ENCODE data around the gene MYRF. TPM values are rescaled to one million over a fixed set of nuclear protein-coding genes. Genes with fewer than 3 reads are reported as not detected.

MYRF gene
- 0.82 TPM for total RNA-seq

DNA sequence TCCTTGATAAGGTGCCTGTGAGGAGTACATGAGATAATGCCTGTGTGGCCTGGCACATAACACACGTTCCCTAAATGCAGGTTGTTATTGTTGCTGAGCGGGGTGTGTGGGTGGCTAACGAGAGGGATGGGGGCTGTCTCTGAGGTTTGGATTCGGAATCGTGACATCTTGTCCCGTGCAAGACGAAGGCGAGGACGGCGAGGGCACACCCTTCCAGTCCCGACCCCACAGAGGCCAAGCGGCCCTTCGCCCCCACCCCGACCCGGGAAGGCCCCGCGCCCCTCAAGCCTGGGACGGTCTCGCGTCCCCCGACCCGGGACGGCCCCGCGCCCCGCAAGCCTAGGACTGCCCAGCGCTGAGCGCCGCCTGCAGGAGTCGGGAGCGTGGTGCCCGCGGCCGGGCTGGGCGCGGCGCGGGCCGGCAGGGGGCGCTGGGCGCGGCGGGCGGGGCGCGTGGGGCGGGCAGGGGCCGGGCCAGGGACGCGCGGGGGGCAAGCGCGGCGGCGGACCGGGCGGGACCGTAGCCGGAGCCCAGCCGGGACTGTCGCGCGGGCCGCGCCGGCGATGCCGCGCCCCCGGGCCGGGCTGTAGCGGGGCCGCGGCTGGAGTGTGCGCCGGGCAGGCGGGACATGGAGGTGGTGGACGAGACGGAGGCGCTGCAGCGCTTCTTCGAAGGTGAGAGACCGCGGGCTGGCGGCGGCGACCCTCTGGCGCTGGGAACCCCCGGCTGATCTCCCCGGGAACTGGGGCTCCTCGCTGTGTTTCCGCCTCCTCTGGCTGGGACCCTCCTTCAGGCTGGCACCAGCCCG lies at the start of gene MYRF:
Gene MYRF, plus strand, starts transcription at position 520 of the 808 bp plus-strand sequence. Its CDS starts 109 bp downstream, at position 629.
- FAIRE-seq = no peak
- DNase-seq (ENCODE audit: low spot score in 2 of 2) = peak; percentile 77 to 85

DNA sequence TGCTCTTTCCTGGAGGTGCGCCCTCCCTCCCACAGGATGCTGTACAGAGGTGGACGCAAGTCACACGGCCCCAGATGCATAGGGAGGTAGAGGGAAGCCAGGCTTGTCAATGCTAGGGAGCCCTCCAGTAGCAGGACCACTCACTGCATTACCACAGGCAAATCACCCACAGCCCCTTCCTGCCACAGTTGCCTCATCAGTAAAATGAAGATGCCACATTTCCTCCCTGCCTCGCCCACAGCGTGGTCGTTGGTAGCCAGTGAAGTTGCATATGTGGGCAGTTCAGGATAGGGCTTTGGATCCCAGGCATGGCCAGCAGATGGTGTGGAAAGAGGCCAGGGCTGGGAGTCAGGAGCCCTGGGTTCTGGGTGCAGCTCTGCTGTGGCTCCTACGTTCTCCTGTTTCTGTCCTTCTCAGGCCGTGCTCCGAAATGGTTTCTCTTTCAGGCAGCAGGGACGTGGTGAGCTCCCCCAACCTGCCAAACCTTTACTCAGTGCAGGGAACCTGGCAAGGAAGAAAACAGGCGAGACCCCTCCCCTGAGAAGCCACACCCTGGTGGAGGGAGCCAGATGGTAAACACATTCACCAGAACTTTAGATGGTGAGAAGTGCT lies 49.6 kb upstream of the MYRF start:
- FAIRE-seq = no peak
- no peak for DNase-seq (ENCODE audit: low spot score in 2 of 2)

DNA sequence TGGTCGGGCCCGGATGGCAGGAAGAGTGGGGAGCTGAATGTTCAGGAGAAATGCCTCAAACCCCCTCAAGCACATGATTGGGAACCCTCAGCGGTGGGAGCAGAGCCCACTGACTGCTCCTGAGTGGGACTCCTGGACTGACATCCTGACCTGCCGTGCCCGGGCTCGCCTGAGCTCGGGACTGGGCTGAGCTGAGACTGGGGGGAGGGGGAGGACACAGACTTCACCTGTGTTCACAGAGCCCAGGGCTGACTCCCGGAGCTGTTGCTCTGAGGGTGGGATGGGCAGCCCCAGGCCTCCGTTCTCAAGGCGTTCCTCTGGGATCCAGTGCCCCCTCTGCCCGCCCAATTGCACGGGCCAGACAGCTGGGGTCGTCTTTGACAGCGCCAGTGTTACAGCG lies 47.6 kb upstream of the MYRF start:
- FAIRE-seq (no peak), DNase-seq (ENCODE audit: low spot score in 2 of 2) (no peak)

DNA sequence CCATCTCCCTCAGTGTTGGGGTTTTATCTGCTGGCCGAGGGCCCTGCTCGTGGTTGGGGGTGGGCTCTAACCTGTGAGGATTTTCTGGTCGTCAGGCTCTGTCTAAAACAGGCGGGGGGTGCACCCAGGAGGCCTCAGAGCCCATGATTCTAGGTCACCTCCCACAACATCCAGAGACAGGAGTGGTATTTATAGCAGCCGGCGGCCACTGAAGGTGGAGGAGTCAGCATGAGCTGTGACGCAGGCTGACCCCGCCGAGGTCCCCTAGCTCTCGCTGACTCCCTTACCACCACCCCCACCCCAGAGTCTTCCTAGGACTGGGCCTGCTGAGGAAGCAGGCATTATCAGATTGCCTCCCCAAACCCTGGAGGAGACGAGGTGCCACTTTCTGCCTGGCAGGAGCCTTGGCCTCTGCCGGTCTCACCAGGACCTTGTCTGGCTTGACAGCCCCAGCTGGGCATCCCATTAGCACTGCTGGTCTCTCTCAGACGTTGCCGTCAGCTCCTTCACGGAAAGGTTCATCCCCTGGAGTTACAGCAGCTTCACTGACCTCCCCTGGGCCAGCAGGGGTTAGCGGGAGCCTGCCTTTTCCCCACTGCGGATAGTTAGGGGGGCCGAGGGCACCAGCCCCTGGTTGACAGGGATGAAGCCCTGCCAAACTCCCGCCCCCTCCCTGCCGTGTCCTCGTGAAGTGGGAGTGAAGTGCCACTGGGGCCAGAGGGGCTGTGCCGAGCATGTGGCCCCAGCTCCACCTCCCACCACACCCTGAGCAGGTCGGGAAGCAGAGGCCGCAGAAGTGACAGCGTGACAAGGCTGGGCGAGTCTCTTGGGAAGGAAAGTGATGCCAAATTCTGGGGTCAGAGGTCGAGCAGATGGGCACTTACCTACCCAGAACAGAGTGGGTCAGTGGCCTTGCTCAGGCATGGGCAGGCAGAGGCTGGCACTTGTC lies 45.7 kb upstream of the MYRF start:
- FAIRE-seq (no peak), DNase-seq (ENCODE audit: low spot score in 2 of 2) (no peak)

DNA sequence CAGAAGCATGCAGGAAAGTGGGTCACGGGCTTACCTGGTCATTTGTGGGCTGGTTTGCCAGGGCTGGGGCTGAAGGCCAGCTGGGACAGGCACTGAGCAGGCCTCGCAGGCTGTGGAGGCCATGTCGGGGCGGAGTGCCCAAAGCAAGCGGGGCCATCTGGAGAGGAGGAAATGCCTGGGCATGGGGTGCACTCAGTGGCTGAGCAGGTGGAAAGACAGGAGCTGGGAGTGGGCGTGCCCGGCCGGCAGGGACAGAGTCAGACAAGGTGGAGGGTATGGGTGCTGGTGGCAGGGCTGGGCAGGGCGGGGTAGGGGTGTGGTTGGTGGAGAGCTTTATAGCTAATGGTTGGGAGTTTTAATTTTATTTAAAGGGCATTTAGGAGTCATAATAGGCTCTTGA lies 44.9 kb upstream of the MYRF start:
- no peak for DNase-seq (ENCODE audit: low spot score in 2 of 2)
- no peak for FAIRE-seq

DNA sequence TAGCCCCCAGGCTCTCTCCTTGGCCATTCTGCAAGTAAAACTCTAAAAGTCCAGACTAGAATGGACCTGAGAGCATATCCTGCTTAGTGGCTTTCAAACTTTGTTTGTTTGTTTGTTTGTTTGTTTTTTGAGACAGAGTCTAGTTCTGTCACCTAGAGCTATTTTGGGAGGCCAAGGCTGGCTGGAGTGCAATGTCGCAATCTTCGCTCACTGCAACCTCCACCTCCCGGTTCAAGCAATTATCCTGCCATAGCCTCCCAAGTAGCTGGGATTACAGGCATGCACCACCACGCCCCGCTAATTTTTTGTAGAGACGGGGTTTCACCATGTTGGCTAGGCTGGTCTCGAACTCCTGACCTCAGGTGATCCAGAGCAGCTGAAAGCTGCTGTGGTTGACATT lies 43.3 kb upstream of the MYRF start:
- DNase-seq (ENCODE audit: low spot score in 2 of 2) (no peak), FAIRE-seq (no peak)

DNA sequence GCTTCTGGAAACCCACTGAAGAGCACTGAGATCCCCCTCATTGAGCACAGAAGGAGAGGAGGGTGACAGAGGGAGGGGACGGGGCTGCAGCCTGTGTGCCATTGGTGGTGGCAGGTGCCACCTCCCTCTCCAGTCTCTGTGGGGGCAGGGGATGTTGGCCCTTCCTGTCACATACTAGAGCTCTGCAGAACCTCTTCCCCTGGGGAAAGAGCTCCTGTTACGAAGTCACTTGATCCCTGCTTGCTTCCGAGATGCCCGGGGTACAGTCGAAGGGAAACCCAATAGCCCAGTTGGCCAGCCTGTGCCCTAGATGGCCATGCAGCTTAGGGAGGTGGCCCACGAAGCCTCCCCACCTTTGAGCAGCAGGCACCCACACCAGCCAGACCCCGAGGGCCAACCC lies 42.9 kb upstream of the MYRF start:
- DNase-seq (ENCODE audit: low spot score in 2 of 2) (no peak), FAIRE-seq (no peak)

DNA sequence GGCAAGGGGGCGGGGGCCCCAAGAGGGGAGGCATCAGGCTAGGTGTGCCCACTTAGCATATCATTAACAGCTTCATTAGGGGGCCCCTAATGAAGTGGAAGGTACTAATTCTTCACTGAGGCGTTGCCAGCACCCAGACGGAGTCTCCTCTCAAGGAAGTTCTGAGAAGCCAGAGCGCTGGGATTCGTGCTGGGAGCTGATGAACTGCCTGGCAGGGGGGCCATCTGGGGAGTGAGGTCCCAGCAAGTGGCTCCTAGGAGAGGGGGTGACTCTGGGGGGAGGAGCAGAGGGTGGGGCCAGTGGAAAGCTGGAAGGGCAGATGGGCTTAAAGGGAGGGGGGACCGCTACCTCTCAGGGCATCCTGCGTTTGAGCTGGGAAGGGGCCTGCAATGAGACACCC lies 42.4 kb upstream of the MYRF start:
- DNase-seq (ENCODE audit: low spot score in 2 of 2) (no peak), FAIRE-seq (no peak)

DNA sequence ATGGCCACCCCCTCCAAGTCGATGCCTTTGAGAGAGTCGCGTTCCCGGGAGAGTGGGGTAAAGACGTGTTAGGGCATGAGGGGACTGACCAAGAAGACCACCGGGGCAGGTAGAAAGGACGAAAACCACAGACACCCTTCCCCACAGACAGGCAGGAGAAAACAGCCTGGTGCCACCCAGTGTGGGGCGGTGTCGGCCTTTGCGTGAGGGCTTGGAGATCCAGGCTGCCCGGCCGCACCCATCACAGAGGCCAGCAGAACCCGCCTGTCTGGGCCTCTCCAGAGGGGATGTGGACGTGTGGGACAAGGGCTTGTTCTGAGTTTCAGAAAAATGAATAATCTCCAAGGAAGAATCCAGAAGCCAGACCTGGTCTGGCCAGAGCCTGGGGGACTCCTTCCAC lies 41.4 kb upstream of the MYRF start:
- DNase-seq (ENCODE audit: low spot score in 2 of 2) (no peak), FAIRE-seq (no peak)

DNA sequence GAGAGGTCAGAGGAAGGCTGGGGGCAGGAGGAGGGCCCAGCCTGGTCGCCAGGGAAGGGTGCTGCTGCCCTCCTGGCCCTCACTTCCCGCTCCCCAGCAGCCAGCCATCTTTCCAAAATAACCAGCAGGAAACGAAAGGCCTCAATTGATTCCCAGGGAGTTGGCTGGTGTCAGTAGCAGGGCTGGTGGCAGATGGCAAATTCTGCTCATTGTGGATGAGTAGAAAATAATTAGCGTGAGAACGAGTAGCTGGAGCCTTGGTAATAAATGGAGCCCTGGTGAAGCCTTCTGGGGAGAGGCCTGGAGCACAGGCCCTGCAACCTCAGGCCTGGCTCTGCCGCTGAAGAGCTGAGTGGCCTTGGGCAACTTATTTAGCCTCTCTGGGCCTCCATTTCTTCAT lies 40.9 kb upstream of the MYRF start:
- DNase-seq (ENCODE audit: low spot score in 2 of 2) = no peak
- FAIRE-seq = no peak

DNA sequence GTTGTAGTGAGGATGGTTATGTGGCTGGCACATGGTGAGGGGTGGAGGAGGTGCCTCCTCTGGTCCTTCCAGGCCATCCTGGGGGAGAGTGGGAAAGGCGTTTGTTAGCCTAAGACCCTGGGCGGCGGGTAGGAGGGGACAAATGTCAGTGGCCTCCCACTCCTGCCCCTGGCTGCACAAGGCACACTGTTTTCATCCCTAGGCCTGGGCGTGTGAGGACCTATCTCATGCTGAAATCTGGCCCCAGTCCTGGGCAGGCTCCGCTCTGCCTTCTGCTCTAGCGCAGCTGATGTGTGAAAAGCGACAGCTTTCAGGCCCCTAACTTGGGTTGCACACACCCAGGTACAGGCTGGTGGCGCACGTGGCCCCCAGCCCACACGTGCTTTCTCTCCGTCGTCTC lies 40.1 kb upstream of the MYRF start:
- FAIRE-seq (no peak), DNase-seq (ENCODE audit: low spot score in 2 of 2) (no peak)

DNA sequence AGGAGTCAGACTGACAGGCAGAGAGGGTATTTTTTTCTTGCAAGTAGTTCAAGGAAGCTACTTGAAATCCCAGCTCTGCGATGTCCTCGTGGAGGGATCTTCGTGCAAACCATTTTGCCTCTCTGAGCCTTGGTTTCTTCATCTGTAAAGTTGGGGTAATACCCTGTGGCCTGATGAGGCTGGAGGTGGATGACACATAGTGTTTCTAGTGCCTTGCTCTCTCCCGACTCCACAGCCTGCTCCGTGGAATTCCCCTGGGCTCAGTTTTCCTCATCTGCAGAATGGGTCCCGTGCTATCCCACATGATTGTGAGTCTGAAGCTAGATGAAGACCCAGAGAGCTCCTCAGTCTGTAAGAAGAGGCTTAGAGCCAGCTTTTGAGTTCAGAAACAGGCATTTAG lies 39.6 kb upstream of the MYRF start:
- no peak for FAIRE-seq
- DNase-seq (ENCODE audit: low spot score in 2 of 2) = no peak

DNA sequence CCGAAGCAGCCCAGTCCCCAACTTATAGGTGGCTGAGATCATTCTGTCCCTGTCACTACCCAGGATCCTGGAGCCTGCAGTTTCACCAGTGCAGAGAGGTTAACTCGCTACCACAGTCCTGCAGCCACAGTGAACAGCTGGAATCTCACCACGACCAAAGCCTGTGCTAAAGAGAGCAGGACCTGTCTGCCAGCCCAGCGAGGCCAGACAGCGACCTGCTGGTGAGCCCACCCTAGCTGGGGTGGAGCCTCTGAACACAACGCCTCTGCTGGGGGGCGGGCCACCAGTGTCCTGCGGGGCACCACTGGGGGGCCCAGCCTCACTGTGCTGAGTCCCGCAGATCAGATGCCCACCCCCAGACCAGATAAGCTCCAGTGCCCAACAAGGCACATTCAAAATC lies 39.0 kb upstream of the MYRF start:
- FAIRE-seq = no peak
- DNase-seq (ENCODE audit: low spot score in 2 of 2) = no peak

DNA sequence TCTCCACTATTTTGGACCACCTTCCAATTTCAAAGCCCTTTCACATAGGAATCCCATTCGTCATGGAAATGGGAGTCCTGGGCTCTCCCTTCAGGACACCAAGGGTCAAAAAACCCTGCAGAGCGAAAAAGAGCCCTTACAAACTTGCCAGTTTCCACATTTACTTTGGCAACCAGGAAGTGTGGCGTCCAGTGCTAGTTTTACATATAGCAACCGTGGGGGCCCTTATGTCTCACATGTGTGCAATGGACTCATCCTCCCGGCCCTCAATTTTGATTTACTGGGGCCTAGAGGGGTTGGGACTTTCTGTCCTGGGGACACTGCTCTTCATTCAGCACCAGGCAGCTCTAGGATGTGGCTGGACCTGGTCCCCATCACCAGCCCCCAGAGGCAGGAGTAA lies 38.5 kb upstream of the MYRF start:
- DNase-seq (ENCODE audit: low spot score in 2 of 2) = no peak
- FAIRE-seq = no peak

DNA sequence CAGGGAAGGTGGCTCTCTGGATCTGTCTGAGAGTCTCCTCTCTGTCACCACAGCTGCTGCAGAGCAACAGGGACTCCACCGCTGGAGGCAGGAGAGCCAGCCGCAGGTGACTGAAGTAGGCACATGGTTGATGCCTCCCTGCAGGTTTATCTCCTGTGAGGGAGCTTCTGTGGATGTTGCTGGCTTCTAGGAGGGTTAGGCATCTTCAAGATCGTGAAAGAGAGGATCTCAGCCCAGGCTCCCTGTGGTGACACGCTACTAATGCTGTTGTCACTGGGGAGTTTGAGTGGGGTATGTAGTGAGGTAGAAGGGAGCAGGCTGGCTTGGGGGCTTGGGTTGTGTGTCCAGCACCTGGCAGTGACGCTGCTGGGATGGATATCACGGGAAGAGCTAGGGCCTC lies 38.1 kb upstream of the MYRF start:
- no peak for FAIRE-seq
- no peak for DNase-seq (ENCODE audit: low spot score in 2 of 2)

DNA sequence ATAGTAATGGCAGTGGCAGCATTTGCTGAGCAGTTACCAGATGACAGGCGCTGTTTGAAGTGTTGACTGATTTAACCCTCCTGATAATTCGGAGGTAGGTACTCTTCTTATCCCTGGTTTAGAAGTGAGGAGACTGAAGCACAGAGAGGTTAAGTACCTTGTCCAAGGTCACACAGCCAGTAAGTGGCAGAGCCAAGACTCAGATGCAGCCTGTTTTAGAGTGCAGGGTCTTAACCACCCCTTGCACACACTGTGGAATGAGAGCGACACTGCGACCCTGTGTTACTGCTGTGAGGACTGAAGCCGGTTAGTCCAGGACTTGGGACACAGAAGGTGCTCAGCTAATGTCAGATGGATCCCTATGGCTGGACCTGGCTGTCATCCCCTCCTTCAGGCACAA lies 37.5 kb upstream of the MYRF start:
- FAIRE-seq (no peak), DNase-seq (ENCODE audit: low spot score in 2 of 2) (no peak)

DNA sequence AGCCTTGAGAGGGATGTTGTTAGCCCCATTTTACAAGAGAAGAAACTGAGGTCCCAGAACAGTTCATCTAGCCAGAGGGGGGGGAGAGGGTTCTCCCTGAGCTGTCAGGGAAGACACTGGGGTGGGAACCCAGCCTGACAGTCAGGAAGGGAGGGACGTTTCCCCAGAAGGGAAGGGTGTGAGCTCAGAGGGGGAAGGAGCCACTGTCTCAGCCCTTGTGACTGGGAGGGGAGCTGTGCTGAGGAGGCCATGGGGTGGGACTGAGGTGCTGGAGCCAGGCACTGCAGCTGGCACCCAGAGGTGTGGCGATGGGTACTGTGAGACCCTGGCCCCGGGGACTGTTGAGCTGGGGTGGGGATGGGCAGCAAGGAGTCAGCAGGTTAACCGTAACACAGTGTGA lies 36.6 kb upstream of the MYRF start:
- DNase-seq (ENCODE audit: low spot score in 2 of 2) (no peak), FAIRE-seq (no peak)

DNA sequence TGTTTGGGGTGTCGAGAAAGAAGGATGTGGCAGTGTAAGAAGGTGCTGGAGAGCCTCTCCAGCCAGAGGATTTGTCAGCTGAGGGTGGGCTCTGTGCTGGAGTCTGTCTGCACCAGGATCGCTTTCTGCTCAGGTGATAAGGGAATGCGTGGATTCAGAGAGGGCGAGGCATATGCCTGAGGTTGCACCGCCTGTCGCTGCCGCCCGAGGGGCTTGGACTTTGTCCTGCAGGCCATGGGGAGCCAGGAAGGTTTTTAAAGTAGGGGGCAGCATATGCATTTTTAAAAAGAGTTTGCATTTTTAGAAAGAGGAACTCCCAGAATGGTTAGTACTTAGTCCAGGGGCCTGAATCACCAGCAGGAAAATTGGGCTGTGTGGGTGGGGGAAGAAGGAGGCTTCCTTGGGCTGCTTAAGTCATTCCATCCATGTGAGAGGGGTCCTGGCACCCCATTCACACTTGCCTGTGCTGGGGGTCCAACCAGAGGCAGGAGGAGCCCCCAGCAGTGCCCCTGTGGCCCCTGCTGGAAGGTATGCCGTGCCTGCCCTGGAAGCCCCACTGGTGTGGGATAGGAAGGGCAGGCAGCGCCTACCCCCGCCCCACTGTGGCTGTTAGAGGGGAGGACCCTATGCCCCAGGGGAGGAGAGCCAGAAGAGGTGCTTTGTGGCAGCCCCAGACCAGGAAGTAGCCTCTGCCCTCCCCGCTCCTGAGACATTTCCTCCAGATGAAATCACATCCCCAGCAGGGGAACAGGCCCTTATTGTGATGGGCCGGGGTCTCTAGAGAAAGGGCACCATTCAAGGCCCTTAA lies 35.8 kb upstream of the MYRF start:
- no peak for DNase-seq (ENCODE audit: low spot score in 2 of 2)
- FAIRE-seq = no peak

DNA sequence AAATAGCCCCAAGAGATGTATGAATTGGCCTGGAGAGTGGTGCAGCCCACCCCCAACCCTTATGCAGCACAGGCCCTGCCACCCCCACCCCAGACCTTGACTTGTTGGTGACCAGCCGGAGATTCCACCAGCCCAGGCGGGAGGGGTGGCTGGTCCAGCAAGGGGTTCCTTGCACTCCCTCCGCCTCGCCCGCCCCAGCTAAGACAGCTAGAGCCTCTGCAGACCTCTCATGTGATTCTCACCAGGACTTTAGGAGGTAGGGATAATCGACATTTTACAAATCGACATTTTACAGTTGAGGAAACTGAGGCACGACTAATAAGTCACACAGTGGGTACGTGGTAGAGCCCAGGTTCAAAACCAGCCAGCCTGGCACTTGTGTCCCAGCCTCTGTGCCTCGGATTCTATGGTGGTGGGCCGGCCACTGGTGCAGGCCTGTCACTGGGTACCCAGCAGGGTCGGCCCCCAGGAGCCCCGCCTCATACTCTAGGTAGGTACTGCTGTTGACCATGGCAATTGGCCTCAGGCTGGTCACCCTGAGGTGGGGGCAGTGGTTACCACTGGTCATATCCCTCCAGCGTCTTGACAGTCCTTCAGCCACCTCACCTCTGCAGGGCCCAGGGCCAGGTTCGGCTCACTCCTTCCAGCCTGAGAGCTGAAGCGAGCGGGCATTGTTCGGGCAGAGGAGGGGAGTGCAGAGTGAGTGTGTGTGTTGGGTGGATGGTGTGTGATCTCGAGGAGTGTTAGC lies 35.0 kb upstream of the MYRF start:
- no peak for FAIRE-seq

DNA sequence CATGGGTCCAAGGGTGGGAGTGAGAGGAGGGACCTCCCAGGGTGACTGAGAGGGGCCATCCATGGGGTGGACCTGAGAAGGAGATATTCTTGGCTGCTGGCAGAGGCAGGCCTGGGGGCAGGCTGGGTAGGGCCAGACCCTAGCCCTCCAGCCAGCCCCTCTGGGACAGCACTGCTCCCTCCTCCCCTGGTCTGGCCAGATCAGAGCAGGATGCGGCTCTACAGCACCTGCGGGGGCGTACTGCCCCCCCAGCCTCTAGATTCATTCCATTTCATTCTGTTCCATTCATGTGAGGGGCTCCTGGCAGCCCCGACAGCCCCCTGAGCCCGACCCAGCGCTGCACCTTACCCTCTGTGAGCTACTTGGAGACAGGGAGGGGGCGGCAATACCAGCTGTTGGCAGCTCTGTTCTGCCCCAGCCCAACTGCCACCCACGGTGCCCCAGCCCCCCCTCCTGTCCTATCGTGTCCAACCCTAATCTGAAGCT lies 34.3 kb upstream of the MYRF start:
- peak in 1 of 2 donors; percentile 57 for DNase-seq (ENCODE audit: low spot score in 2 of 2)
- no peak for FAIRE-seq

More for the DNA sequence above, 35.0 kb upstream of the MYRF start:
- DNase-seq (ENCODE audit: low spot score in 2 of 2) = no peak
